Endodermal cell (in vitro differentiated cells): Measurements from ENCODE around the gene CNOT1. TPM values are rescaled to one million over a fixed set of nuclear protein-coding genes. Genes with fewer than 3 reads are reported as not detected.
A peak's percentile ranks its signal among the peaks of the same experiment; 100 is the strongest.

Experiments used
- DNase-seq: peaks from one replicate; pipeline ENCODE4 v3.0.0-alpha.2; 2017
- H3K27ac ChIP-seq: 2 replicates; pipeline ENCODE4 v1.5.1; 2013; ENCODE audit warnings: mild to moderate bottlenecking, low read depth, low read length, moderate library complexity
- H3K27me3 ChIP-seq: 2 replicates; pipeline ENCODE4 v1.6.1; 2013; ENCODE audit warnings: mild to moderate bottlenecking, low read length, moderate library complexity; ENCODE audit not compliant: insufficient read depth, control insufficient read depth, poor library complexity, severe bottlenecking
- H3K36me3 ChIP-seq: 2 replicates; pipeline ENCODE4 v1.7.0; 2013; ENCODE audit warnings: mild to moderate bottlenecking, low read length, moderate library complexity; ENCODE audit not compliant: control insufficient read depth, insufficient read depth
- H3K4me1 ChIP-seq: one replicate; pipeline ENCODE4 v1.7.0; 2013; ENCODE audit warnings: low read length; ENCODE audit not compliant: control insufficient read depth, insufficient read depth
- H3K4me3 ChIP-seq: 2 replicates; pipeline ENCODE4 v1.5.1; 2013; ENCODE audit warnings: mild to moderate bottlenecking, low read length, moderate library complexity
- H3K9ac ChIP-seq: 2 replicates; pipeline ENCODE4 v1.6.1; 2013; ENCODE audit warnings: mild to moderate bottlenecking, low read length, moderate library complexity; ENCODE audit not compliant: poor library complexity, severe bottlenecking; ENCODE audit errors: extremely low read depth
- H3K9me3 ChIP-seq: 2 replicates; pipeline ENCODE4 v1.6.1; 2013; ENCODE audit warnings: mild to moderate bottlenecking, low read length, moderate library complexity; ENCODE audit not compliant: control insufficient read depth
- H3K27ac Mint-ChIP-seq: 2 replicates; pipeline ENCODE4 v1.8.0; 2020; ENCODE audit warnings: mixed read lengths
- H3K27me3 Mint-ChIP-seq: 2 replicates; pipeline ENCODE4 v1.8.0; 2021; ENCODE audit warnings: mild to moderate bottlenecking, mixed read lengths; ENCODE audit not compliant: insufficient read depth
- H3K36me3 Mint-ChIP-seq: 2 replicates; pipeline ENCODE4 v1.8.0; 2020; ENCODE audit warnings: low read depth, mixed read lengths
- H3K4me1 Mint-ChIP-seq: 2 replicates; pipeline ENCODE4 v1.8.0; 2020; ENCODE audit warnings: mixed read lengths
- H3K4me3 Mint-ChIP-seq: 2 replicates; pipeline ENCODE4 v1.8.0; 2020; ENCODE audit warnings: mild to moderate bottlenecking, moderate library complexity, mixed read lengths
- H3K9me3 Mint-ChIP-seq: 2 replicates; pipeline ENCODE4 v1.8.0; 2020; ENCODE audit warnings: mild to moderate bottlenecking, mixed read lengths
- WGBS, 2 experiments: methylation state at CpG; one replicate each; pipeline versions ENCODE4 v1.1.5 to v1.1.7; 2013; ENCODE audit warnings: missing lambda C conversion rate in 2 of 2, mixed read lengths in 1 of 2; ENCODE audit not compliant: insufficient coverage in 1 of 2, insufficient read length in 1 of 2; 5-methylcytosine and 5-hydroxymethylcytosine counted together
- total RNA-seq, 2 donors: library from RNA; stranded (reverse); fragmentation: NEBNext Ultra II Directional in 1 of 2; extraction: Animal tissue kit (Norgen Biotek cat#: 25700) in 1 of 2; gene quantifications; 2 replicates in 1 of 2; 3 replicates in 1 of 2; pipeline ENCODE4 v1.2.1, GENCODE V29; 2021
- TF ChIP-seq, protein P1 (sequence below): fragments of 200-600 bp; sonication (generic); conservative IDR thresholded peaks from 2 replicates; pipeline ENCODE4 v1.5.0; 2021; ENCODE audit warnings: antibody characterized with exemption, mild to moderate bottlenecking

The CNOT1 gene
- total RNA-seq, 2 donors from 2014 or later = 253 to 263 TPM

GRCh38 chr16:58507963-58508670 lies 121.5 kb downstream of the CNOT1 start:
- H3K4me3 Mint-ChIP-seq = no peak overlapping the region
- WGBS, 2 experiments = 80 to 95% methylated on average over 3 to 14 of the region's 14 CpGs
- H3K36me3 Mint-ChIP-seq = peaks cover 26% of the 10 kb centered on the region
- no peak overlapping the region for H3K9ac ChIP-seq
- H3K9me3 Mint-ChIP-seq = no peaks in the 10 kb centered on the region
- TF ChIP-seq, protein P1, sequence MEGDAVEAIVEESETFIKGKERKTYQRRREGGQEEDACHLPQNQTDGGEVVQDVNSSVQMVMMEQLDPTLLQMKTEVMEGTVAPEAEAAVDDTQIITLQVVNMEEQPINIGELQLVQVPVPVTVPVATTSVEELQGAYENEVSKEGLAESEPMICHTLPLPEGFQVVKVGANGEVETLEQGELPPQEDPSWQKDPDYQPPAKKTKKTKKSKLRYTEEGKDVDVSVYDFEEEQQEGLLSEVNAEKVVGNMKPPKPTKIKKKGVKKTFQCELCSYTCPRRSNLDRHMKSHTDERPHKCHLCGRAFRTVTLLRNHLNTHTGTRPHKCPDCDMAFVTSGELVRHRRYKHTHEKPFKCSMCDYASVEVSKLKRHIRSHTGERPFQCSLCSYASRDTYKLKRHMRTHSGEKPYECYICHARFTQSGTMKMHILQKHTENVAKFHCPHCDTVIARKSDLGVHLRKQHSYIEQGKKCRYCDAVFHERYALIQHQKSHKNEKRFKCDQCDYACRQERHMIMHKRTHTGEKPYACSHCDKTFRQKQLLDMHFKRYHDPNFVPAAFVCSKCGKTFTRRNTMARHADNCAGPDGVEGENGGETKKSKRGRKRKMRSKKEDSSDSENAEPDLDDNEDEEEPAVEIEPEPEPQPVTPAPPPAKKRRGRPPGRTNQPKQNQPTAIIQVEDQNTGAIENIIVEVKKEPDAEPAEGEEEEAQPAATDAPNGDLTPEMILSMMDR = no peak
- H3K27ac Mint-ChIP-seq = no peak overlapping the region
- no peak overlapping the region for H3K4me3 ChIP-seq
- H3K4me1 Mint-ChIP-seq = no peaks in the 10 kb centered on the region
- no peak overlapping the region for H3K27ac ChIP-seq
- H3K36me3 ChIP-seq = peaks cover 42% of the 10 kb centered on the region
- H3K9me3 ChIP-seq = no peaks in the 10 kb centered on the region
- H3K4me1 ChIP-seq = no peaks in the 10 kb centered on the region
- no peak for DNase-seq
- no peaks in the 10 kb centered on the region for H3K27me3 ChIP-seq
- no peaks in the 10 kb centered on the region for H3K27me3 Mint-ChIP-seq

DNA sequence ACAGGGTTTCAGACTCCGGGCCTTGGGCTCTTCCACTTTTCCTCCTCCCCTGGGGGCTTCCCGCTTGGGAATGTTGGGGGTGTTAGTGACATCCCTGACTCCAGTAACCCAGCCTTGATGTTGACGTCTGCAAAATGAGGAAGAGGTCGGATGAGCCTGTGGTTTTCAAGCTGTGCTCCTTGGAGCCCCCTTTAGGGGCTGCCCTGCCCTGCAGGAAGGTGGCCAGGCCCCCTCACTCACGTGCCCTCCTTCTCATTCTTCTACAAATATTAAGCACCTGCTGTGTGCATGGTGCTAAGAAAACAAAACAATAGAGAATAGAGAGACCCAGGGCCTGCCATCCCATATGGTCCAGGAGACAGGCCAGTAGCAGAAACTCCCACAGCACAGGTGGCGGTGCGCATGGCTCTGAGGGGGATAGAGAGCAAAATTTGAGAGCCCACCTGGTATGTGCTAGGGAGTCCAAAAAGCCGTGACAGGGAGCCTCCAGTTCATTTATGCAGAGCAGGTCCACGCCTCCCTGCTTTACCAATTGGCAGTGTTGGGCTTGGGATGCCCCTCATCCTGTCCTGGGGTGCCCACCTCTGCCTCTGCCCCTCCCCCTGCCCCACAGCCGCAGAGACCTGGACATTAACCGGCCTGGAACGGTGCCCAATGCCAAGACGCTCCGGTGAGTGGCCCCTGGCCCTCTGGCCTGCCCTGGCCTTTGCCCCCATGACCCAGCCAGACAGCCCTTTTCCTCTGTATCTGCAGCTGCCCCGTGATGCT lies 122.2 kb downstream of the CNOT1 start:
- peaks cover 29% of the 10 kb centered on the region for H3K36me3 Mint-ChIP-seq
- 90 to 94% methylated on average over 7 to 15 of the region's 15 CpGs for WGBS, 2 experiments
- DNase-seq = peak; percentile 66
- H3K9ac ChIP-seq = no peak overlapping the region
- no peaks in the 10 kb centered on the region for H3K9me3 ChIP-seq
- peaks cover 42% of the 10 kb centered on the region for H3K36me3 ChIP-seq
- no peak overlapping the region for H3K4me3 Mint-ChIP-seq
- no peaks in the 10 kb centered on the region for H3K27me3 Mint-ChIP-seq
- H3K9me3 Mint-ChIP-seq = no peaks in the 10 kb centered on the region
- H3K4me1 Mint-ChIP-seq = no peaks in the 10 kb centered on the region
- peak overlapping the region; percentile 29 for H3K27ac Mint-ChIP-seq
- no peak overlapping the region for H3K27ac ChIP-seq
- no peaks in the 10 kb centered on the region for H3K4me1 ChIP-seq
- H3K27me3 ChIP-seq = no peaks in the 10 kb centered on the region
- TF ChIP-seq, protein P1 = peak; percentile 52
- H3K4me3 ChIP-seq = no peak overlapping the region

DNA sequence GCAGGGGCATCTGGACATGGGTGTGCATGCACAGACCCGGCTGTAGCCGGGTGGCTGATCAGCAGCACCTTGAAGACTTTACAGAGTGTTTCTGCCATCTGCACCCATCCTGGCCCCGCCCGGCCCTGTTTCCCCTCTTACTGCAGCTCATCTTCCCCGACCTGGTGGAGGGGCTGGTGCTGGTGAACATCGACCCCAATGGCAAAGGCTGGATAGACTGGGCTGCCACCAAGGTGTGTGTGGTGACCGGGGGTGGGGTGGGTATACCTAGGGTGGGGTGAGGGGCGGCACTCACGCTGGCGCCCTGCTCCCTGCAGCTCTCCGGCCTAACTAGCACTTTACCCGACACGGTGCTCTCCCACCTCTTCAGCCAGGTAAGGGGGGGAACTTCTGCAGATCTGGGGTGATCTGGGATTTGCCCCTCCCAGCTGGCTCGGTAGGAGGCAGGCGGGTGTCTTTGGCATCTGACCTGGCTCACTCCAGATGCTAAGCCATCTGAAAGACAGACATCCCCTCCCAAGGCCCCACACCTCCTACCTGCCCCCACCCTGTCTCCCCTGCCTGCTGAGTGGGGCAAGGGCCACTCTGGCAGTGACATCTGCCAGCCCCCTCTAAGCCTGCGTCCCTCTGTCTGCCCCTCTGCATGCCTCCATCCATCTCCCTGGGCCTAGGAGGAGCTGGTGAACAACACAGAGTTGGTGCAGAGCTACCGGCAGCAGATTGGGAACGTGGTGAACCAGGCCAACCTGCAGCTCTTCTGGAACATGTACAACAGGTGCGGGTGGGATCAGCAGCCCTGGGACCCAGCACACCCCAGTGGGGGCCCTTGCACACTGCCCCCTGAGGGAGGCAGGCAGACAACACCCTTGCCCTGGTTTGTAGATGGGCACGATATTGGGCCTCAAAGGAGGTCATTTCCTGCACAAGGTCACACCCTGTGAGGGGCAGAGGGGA lies 123.1 kb downstream of the CNOT1 start:
- TF ChIP-seq, protein P1 = no peak
- DNase-seq = peak; percentile 40
- Mint-ChIP-seq H3K36me3 (peaks cover 23% of the 10 kb centered on the region), H3K9me3 (no peaks in the 10 kb centered on the region), H3K27me3 (no peaks in the 10 kb centered on the region), H3K4me3 (no peak overlapping the region), H3K27ac (no peak overlapping the region), H3K4me1 (peaks cover 2% of the 10 kb centered on the region)
- H3K9ac ChIP-seq = no peak overlapping the region
- 88 to 94% methylated on average over 6 to 20 of the region's 20 CpGs for WGBS, 2 experiments
- H3K27me3 ChIP-seq = no peaks in the 10 kb centered on the region
- no peak overlapping the region for H3K27ac ChIP-seq
- peaks cover 45% of the 10 kb centered on the region for H3K36me3 ChIP-seq
- H3K9me3 ChIP-seq = no peaks in the 10 kb centered on the region
- H3K4me1 ChIP-seq = no peaks in the 10 kb centered on the region
- H3K4me3 ChIP-seq = no peak overlapping the region
